K562 (cell line): ENCODE results near the gene VPS11. TPM values are rescaled to one million over a fixed set of nuclear protein-coding genes. Genes with fewer than 3 reads are reported as not detected.

ENCODE experiments used
- DDX20 ChIP-seq: fragments of 450-650 bp; IDR thresholded peaks from 2 replicates; pipeline ENCODE4 v1.6.1; 2016; ENCODE audit warnings: missing genetic modification characterization, low read depth, mild to moderate bottlenecking, missing compliant biosample characterization, moderate library complexity
- EP400 ChIP-seq: fragments of 450-650 bp; IDR thresholded peaks from 2 replicates; pipeline ENCODE4 v1.6.1; 2017; ENCODE audit warnings: antibody characterized with exemption, mild to moderate bottlenecking, moderate library complexity
- FOXA1 ChIP-seq: fragments of 450-650 bp; IDR thresholded peaks from 2 replicates; pipeline ENCODE4 v1.6.1; 2016; ENCODE audit warnings: mild to moderate bottlenecking, borderline replicate concordance
- GATAD2A ChIP-seq: fragments of 450-650 bp; IDR thresholded peaks from 2 replicates; pipeline ENCODE4 v1.6.1; 2017
- HMGN3 ChIP-seq: IDR thresholded peaks from 2 replicates; pipeline ENCODE4 v1.6.1; 2011; ENCODE audit warnings: borderline replicate concordance, low read depth, mild to moderate bottlenecking, mixed read lengths, low read length; ENCODE audit not compliant: insufficient read length; ENCODE audit errors: extremely low read depth
- MCM7 ChIP-seq, 2 experiments: fragments of 450-650 bp; IDR thresholded peaks; 2 replicates each; pipeline ENCODE4 v1.6.1; 2016 to 2018
- MTF1 ChIP-seq: fragments of 250-450 bp; sonication (Bioruptor Pico); IDR thresholded peaks from 2 replicates; pipeline ENCODE4 v1.9.0; 2021; ENCODE audit warnings: moderate library complexity, mild to moderate bottlenecking, inconsistent platforms, borderline replicate concordance
- NBN ChIP-seq: fragments of 450-650 bp; IDR thresholded peaks from 2 replicates; pipeline ENCODE4 v1.6.1; 2016; ENCODE audit warnings: low read depth, mild to moderate bottlenecking
- PHB2 ChIP-seq: fragments of 450-650 bp; IDR thresholded peaks from 2 replicates; pipeline ENCODE4 v1.6.1; 2017; ENCODE audit warnings: low read depth
- RBM39 ChIP-seq: fragments of 200-400 bp; formaldehyde crosslinking; optimal IDR thresholded peaks from 2 replicates; pipeline ENCODE3; 2018; ENCODE audit warnings: low read depth, low read length
- SMAD3 ChIP-seq: fragments of 450-650 bp; formaldehyde crosslinking; conservative IDR thresholded peaks from 2 replicates; pipeline ENCODE4 v1.4.0; 2020; ENCODE audit warnings: mild to moderate bottlenecking
- SREBF2 ChIP-seq: sonication (generic); formaldehyde crosslinking; IDR thresholded peaks from 2 replicates; pipeline ENCODE4 v1.4.0; 2020; ENCODE audit warnings: mild to moderate bottlenecking, missing genetic modification reagents
- YY1 ChIP-seq, 3 experiments: IDR thresholded peaks; 2 replicates each; pipeline ENCODE4 v1.6.1; 2011; ENCODE audit warnings: low read length in 2 of 3, mild to moderate bottlenecking in 2 of 3, moderate library complexity in 2 of 3, borderline replicate concordance in 1 of 3, control low read depth in 1 of 3, low read depth in 1 of 3; ENCODE audit not compliant: insufficient read depth in 3 of 3, insufficient replicate concordance in 2 of 3, control insufficient read depth in 1 of 3, insufficient read length in 1 of 3; ENCODE audit errors: extremely low read depth in 1 of 3
- ZBED1 ChIP-seq: IDR thresholded peaks from 2 replicates; pipeline ENCODE4 v1.6.1; 2014
- ZBTB17 ChIP-seq: fragments of 450-650 bp; formaldehyde crosslinking; IDR thresholded peaks from 2 replicates; pipeline ENCODE4 v1.4.0; 2020; ENCODE audit warnings: mild to moderate bottlenecking
- ZNF175 ChIP-seq: fragments of 200-800 bp; sonication (Bioruptor generic); IDR thresholded peaks from 2 replicates; pipeline ENCODE4 v1.6.1; 2016; ENCODE audit warnings: low read depth, mild to moderate bottlenecking, missing genetic modification characterization, missing compliant biosample characterization
- ZNF431 ChIP-seq: sonication (generic); formaldehyde crosslinking; IDR thresholded peaks from 2 replicates; pipeline ENCODE4 v1.8.0; 2022; ENCODE audit warnings: mild to moderate bottlenecking, missing genetic modification reagents
- polyA plus RNA-seq, 8 experiments: library from polyadenylated mRNA; depleted of rRNA in 4 of 8; stranded (reverse) in 5 of 8; unstranded in 3 of 8; fragments of >200 nt; fragmentation: Nextera tagmentation in 2 of 8; fragmentation: Illumina TruSeq in 1 of 8; extraction: Ambion mirVana in 2 of 8; extraction: Trizol in 1 of 8; gene quantifications; 2 replicates each; pipeline versions ENCODE4 v1.2.1 to v1.2.3, GENCODE V29; 2011 to 2014; ENCODE audit warnings: inconsistent platforms in 1 of 8, missing spikeins in 1 of 8
- total RNA-seq, 7 experiments: library from RNA; depleted of rRNA in 6 of 7; stranded (reverse); fragments of >200 nt in 6 of 7; fragmentation: Illumina TruSeq in 2 of 7; extraction: Trizol in 2 of 7; gene quantifications; 2 replicates each; pipeline versions ENCODE4 v1.2.1 to v1.2.3, GENCODE V29; 2011 to 2021; ENCODE audit warnings: low replicate concordance in 1 of 7
- TF ChIP-seq, protein P1 (sequence below), 2 experiments: fragments of 450-650 bp; IDR thresholded peaks; 2 replicates each; pipeline ENCODE4 v1.6.1; 2016
- TF ChIP-seq, protein P2 (sequence below), 2 experiments: fragments of 450-650 bp in 1 of 2; IDR thresholded peaks; 2 replicates each; pipeline ENCODE4 v1.6.1; 2011 to 2017; ENCODE audit warnings: low read depth in 2 of 2, antibody characterized with exemption in 1 of 2, borderline replicate concordance in 1 of 2, low read length in 1 of 2, mild to moderate bottlenecking in 1 of 2, mixed read lengths in 1 of 2; ENCODE audit not compliant: control insufficient read depth in 1 of 2
- TF ChIP-seq, protein P3 (sequence below): fragments of 450-650 bp; IDR thresholded peaks from 2 replicates; pipeline ENCODE4 v1.7.1; 2018; ENCODE audit warnings: mild to moderate bottlenecking, low read depth; ENCODE audit not compliant: partially characterized antibody

VPS11 gene
- total and polyA plus RNA-seq, 9 of the 15 experiments (the other 6 are each of a cell fraction or from before 2014, with no cell fraction given) = 14.1 to 35.5 (median 27.5) TPM

DNA sequence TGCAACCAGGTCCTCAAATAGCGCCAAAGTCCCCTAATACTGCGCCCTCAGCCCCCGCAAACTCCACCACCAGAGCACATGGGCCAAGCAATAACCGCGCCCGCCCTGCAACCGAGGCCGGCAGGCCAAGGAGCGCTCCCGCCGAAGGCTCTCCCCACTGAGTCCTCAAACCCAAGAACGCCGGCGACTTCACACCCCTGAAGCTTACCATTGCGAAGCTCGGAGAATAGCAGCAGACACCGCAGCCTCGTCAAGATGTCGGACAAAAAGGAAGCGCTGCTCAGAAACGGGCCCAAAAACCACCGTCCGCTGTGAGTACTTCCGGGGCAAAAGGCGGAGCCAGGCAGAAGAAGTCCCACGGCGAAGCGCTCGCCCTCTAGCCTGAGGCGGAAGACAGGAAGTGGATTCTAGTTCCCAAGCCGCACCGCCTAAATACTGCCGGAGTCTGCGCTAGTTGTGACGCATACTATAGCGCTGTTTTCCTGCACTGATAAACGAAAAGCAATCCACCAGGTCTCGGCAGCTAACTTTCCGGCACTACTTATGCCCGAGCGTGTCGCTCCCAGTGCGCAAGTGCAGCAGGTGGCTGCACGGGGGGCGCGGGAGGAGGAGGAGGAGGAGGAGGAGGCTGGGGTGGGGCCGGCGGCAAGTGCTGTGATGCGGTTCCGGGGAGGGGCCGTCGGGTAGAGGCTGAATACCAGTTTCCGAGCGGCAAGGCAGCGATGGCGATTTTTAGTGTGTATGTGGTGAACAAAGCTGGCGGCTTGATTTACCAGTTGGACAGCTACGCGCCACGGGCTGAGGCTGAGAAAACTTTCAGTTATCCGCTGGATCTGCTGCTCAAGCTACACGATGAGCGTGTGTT is 49.3 kb upstream of the VPS11 start, which contains the start of the genes RPS25 and TRAPPC4 (continued):
- TF ChIP-seq, protein P1, sequence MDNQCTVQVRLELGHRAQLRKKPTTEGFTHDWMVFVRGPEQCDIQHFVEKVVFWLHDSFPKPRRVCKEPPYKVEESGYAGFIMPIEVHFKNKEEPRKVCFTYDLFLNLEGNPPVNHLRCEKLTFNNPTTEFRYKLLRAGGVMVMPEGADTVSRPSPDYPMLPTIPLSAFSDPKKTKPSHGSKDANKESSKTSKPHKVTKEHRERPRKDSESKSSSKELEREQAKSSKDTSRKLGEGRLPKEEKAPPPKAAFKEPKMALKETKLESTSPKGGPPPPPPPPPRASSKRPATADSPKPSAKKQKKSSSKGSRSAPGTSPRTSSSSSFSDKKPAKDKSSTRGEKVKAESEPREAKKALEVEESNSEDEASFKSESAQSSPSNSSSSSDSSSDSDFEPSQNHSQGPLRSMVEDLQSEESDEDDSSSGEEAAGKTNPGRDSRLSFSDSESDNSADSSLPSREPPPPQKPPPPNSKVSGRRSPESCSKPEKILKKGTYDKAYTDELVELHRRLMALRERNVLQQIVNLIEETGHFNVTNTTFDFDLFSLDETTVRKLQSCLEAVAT (IDR thresholded peaks at IDR 0.05) = peak in 1 of 2 experiments; percentile 30; a peak in 1 of 4 replicates
- TF ChIP-seq, protein P2, sequence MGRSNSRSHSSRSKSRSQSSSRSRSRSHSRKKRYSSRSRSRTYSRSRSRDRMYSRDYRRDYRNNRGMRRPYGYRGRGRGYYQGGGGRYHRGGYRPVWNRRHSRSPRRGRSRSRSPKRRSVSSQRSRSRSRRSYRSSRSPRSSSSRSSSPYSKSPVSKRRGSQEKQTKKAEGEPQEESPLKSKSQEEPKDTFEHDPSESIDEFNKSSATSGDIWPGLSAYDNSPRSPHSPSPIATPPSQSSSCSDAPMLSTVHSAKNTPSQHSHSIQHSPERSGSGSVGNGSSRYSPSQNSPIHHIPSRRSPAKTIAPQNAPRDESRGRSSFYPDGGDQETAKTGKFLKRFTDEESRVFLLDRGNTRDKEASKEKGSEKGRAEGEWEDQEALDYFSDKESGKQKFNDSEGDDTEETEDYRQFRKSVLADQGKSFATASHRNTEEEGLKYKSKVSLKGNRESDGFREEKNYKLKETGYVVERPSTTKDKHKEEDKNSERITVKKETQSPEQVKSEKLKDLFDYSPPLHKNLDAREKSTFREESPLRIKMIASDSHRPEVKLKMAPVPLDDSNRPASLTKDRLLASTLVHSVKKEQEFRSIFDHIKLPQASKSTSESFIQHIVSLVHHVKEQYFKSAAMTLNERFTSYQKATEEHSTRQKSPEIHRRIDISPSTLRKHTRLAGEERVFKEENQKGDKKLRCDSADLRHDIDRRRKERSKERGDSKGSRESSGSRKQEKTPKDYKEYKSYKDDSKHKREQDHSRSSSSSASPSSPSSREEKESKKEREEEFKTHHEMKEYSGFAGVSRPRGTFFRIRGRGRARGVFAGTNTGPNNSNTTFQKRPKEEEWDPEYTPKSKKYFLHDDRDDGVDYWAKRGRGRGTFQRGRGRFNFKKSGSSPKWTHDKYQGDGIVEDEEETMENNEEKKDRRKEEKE (IDR thresholded peaks at IDR 0.05; ENCODE audit: borderline replicate concordance in 1 of 2, control insufficient read depth in 1 of 2, low read depth in 2 of 2, low read length in 1 of 2) = peak in 1 of 2 experiments; percentile 90; a peak in 2 of 4 replicates
- TF ChIP-seq RBM39 (no peak), HMGN3 (peak; percentile 61), GATAD2A (no peak), MCM7 (IDR thresholded peaks at IDR 0.05) (no peak), ZBED1 (peak; percentile 51; the same call in 1 of the 2 replicates), SREBF2 (no peak), DDX20 (tag) (no peak), NBN (no peak), FOXA1 (no peak), EP400 (peak; percentile 100), ZNF175 (CRISPR knock-in tag) (no peak; the same call in 1 of the 2 replicates), MTF1 (CRISPR knock-in tag) (no peak), YY1 (IDR thresholded peaks at IDR 0.05; ENCODE audit: borderline replicate concordance in 1 of 3, control insufficient read depth in 1 of 3, extremely low read depth in 1 of 3, insufficient read depth in 3 of 3, insufficient read length in 1 of 3, insufficient replicate concordance in 2 of 3, low read depth in 1 of 3, low read length in 2 of 3) (peak; percentile 33 to 92 (median 87)), PHB2 (no peak), SMAD3 (CRISPR knock-in tag) (no peak), ZNF431 (CRISPR knock-in tag) (no peak), ZBTB17 (CRISPR knock-in tag) (no peak)
- TF ChIP-seq, protein P3, sequence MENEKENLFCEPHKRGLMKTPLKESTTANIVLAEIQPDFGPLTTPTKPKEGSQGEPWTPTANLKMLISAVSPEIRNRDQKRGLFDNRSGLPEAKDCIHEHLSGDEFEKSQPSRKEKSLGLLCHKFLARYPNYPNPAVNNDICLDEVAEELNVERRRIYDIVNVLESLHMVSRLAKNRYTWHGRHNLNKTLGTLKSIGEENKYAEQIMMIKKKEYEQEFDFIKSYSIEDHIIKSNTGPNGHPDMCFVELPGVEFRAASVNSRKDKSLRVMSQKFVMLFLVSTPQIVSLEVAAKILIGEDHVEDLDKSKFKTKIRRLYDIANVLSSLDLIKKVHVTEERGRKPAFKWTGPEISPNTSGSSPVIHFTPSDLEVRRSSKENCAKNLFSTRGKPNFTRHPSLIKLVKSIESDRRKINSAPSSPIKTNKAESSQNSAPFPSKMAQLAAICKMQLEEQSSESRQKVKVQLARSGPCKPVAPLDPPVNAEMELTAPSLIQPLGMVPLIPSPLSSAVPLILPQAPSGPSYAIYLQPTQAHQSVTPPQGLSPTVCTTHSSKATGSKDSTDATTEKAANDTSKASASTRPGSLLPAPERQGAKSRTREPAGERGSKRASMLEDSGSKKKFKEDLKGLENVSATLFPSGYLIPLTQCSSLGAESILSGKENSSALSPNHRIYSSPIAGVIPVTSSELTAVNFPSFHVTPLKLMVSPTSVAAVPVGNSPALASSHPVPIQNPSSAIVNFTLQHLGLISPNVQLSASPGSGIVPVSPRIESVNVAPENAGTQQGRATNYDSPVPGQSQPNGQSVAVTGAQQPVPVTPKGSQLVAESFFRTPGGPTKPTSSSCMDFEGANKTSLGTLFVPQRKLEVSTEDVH = peak; percentile 94
